ENCODE data around the gene PRKAG2. TPM values are rescaled to one million over a fixed set of nuclear protein-coding genes. Genes with fewer than 3 reads are reported as not detected.
A peak's percentile ranks its signal among the peaks of the same experiment; 100 is the strongest.

Gene PRKAG2
- total and polyA plus RNA-seq, 8 donors: 7.4 to 16.7 (median 9.2) TPM

DNA sequence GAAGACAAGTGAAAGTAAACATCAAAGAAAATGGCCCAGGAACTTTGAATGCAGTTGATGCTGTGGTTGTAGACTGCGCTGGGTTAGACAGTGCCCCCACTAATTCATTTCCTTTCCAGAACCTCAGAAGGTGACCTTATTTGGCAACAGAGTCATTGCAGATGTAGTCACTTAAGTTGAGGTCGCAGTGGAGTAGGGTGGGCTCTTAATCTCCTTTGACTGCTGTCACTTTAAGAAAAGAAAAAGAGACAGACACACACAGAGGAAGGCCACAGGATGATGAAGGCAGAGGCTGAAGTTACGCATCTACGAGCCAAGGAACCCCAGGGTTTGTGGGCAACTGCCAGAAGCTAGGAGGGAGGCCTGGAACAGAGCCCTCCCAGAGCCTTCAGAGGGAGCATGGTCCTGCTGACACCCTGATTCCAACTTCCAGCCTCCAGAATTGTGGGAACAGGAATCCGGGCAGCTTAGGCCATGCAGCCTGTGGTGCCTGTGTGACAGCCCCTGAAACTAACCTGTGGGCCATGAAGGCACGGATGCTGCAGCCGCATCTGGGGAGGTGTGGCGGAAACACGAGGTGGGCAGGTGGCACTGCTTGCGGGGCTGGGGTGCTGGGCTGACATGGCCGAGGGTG, 107.6 kb downstream of the PRKAG2 start:
- intact Hi-C loops (cut with DNase I): no loop called here
- FAIRE-seq (no peak), DNase-seq (peak in 1 of 6 donors; percentile 35), ATAC-seq (no peak)
- H3K4me3 ChIP-seq: no peak overlapping the region
- H3K36me3 ChIP-seq: no peaks in the 10 kb centered on the region
- H3K9me3 ChIP-seq: no peaks in the 10 kb centered on the region
- no peaks in the 10 kb centered on the region for H3K27me3 ChIP-seq
- no peak for TF ChIP-seq CTCF (IDR thresholded peaks at IDR 0.05)
- no peaks in the 10 kb centered on the region for H3K4me1 ChIP-seq
- WGBS, 2 donors: 94 to 96% methylated on average over 11 of the region's 11 CpGs
- no peak overlapping the region for H3K27ac ChIP-seq

DNA sequence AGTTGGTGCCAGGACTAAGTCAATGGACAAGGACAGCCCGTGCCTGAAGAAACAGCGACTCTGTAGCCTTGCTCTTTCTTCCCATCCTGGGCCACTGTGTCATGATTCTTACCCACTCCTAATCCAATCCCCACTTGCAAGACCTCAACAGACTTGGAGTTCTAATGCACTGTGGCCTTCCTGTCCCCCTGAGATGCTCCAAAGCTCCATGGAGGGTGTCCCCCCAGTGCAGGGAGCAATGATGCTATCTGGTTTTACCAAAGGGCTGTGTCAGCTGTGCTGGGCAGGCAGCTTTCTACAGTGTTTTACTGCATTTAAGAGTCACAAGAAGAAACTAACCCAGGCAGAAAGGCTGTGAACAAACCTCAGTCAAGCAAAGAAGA, 108.1 kb downstream of the PRKAG2 start:
- intact Hi-C loops (cut with DNase I): no loop called here
- Histone ChIP-seq H3K4me1 (no peaks in the 10 kb centered on the region), H3K27ac (no peak overlapping the region), H3K4me3 (no peak overlapping the region), H3K27me3 (no peaks in the 10 kb centered on the region), H3K36me3 (no peaks in the 10 kb centered on the region), H3K9me3 (no peaks in the 10 kb centered on the region)
- TF ChIP-seq CTCF (IDR thresholded peaks at IDR 0.05): no peak
- ATAC-seq (no peak), DNase-seq (peak in 1 of 6 donors; percentile 12), FAIRE-seq (no peak)
- 72 to 78% methylated on average over 2 of the region's 2 CpGs for WGBS, 2 donors

DNA sequence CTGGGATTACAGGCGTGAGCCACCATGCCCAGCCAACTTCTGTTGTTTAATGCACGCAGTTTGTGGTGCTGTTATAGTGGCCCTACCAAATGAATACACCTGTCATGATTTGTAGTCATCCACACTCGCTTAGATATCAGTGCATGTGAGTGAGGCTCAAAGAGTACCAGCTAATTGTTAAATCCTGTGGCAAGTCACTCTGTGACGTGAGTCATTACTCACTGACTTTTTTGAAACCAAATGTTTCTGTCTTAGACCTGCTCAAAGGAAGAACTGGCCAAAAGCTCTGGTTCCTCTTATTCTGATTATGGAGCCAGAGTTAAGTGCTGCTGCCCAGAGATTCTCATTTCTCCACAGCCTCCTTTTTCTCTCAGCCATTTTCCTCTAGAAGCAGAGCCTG, 109.4 kb downstream of the PRKAG2 start:
- FAIRE-seq: no peak
- 94 to 96% methylated on average over 4 of the region's 4 CpGs for WGBS, 2 donors
- no peak overlapping the region for H3K4me3 ChIP-seq

GRCh38 chr7:151764056-151764920, 112.6 kb downstream of the PRKAG2 start:
- Histone ChIP-seq H3K27ac (no peak overlapping the region), H3K4me1 (no peaks in the 10 kb centered on the region), H3K36me3 (no peaks in the 10 kb centered on the region), H3K27me3 (no peaks in the 10 kb centered on the region), H3K9me3 (no peaks in the 10 kb centered on the region), H3K4me3 (no peak overlapping the region)
- no peak for TF ChIP-seq CTCF (IDR thresholded peaks at IDR 0.05)
- ATAC-seq (no peak), FAIRE-seq (no peak), DNase-seq (no peak)
- 85 to 87% methylated on average over 13 of the region's 13 CpGs for WGBS, 2 donors
- intact Hi-C loops (cut with DNase I): no loop called here

More for the DNA sequence above, 109.4 kb downstream of the PRKAG2 start:
- Histone ChIP-seq H3K27me3 (no peaks in the 10 kb centered on the region), H3K9me3 (no peaks in the 10 kb centered on the region), H3K36me3 (no peaks in the 10 kb centered on the region), H3K27ac (no peak overlapping the region), H3K4me1 (no peaks in the 10 kb centered on the region)
- TF ChIP-seq CTCF (IDR thresholded peaks at IDR 0.05): no peak
- intact Hi-C loops (cut with DNase I): no loop called here
- ATAC-seq (no peak), DNase-seq (no peak)
